NB4 (cell line): ENCODE data around the gene PRODH2.

ENCODE experiments used
- DNase-seq: peaks from one replicate; pipeline ENCODE4 v3.0.0; 2010; ENCODE audit warnings: low read depth
- H3K4me3 ChIP-seq: one replicate; pipeline ENCODE4 v1.5.1; 2011; ENCODE audit warnings: mild to moderate bottlenecking, low read depth, low read length, moderate library complexity
- MYC ChIP-seq: IDR thresholded peaks from 2 replicates; pipeline ENCODE4 v1.6.1; 2011; ENCODE audit warnings: low read depth, low read length
- POLR2A ChIP-seq: IDR thresholded peaks from 2 replicates; pipeline ENCODE4 v1.6.1; 2011; ENCODE audit warnings: mild to moderate bottlenecking; ENCODE audit not compliant: insufficient read length; ENCODE audit errors: extremely low read depth
- TF ChIP-seq, protein P1 (sequence below): IDR thresholded peaks from 2 replicates; pipeline ENCODE4 v1.6.1; 2011; ENCODE audit warnings: low read depth, low read length
- TF ChIP-seq, protein P2 (sequence below): IDR thresholded peaks from one replicate; pipeline ENCODE4 v1.5.1; 2012; ENCODE audit warnings: low read depth, low read length

The PRODH2 gene

DNA sequence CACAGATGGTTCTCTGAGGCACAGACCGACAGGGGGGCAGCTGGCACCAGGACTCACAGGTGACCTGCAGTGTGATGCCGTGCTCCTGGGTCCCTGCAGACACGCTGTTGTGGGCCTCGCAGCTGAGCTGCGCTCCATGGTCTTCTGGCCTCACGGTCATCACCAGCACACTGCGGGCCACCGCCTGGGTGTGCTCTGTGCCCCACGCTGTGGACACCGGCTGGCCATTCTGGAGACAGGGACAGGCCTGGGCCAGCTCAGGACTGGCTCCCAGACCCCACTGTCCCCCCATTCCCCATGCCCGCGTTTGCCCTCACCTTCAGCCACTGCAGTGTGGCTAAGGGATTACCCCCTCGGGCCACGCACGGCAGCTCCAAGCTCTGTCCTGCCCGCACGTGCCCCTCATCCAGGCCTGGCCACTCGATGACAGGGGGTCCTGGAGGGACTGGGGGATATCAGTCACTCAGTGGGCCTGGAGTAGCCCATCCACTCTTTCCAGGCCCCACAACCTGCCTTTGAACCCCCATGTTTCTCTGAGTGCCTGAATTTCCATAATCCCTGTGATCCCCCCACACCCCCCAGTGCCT is 36.4 kb upstream of the PRODH2 start:
- no peak overlapping the region for H3K4me3 ChIP-seq
- no peak for TF ChIP-seq MYC
- TF ChIP-seq, protein P1, sequence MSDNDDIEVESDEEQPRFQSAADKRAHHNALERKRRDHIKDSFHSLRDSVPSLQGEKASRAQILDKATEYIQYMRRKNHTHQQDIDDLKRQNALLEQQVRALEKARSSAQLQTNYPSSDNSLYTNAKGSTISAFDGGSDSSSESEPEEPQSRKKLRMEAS = no peak
- TF ChIP-seq, protein P2, sequence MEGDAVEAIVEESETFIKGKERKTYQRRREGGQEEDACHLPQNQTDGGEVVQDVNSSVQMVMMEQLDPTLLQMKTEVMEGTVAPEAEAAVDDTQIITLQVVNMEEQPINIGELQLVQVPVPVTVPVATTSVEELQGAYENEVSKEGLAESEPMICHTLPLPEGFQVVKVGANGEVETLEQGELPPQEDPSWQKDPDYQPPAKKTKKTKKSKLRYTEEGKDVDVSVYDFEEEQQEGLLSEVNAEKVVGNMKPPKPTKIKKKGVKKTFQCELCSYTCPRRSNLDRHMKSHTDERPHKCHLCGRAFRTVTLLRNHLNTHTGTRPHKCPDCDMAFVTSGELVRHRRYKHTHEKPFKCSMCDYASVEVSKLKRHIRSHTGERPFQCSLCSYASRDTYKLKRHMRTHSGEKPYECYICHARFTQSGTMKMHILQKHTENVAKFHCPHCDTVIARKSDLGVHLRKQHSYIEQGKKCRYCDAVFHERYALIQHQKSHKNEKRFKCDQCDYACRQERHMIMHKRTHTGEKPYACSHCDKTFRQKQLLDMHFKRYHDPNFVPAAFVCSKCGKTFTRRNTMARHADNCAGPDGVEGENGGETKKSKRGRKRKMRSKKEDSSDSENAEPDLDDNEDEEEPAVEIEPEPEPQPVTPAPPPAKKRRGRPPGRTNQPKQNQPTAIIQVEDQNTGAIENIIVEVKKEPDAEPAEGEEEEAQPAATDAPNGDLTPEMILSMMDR = no peak
- no peak for TF ChIP-seq POLR2A
- DNase-seq = no peak

DNA sequence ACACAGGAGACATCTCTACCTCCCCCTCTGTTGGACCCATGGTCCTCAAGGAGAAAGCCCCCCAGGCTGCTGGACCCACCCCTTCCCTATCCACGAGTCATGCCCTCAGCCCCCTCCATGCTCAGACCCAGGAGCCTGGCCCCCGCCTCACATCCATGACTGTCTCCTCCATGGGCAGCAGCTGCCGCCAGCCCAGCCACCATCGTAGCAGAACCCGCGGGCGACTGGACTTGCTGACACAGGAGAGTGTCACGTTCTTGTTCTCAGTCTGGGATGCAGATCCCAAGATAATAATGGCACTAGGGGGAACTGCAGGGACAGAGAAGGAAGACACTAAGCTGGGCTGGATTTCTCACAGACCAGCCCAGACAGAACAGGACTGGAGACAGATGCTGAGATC is 35.8 kb upstream of the PRODH2 start:
- DNase-seq = no peak
- TF ChIP-seq POLR2A = no peak
- TF ChIP-seq, protein P2 = no peak
- TF ChIP-seq, protein P1 = no peak
- TF ChIP-seq MYC = no peak

DNA sequence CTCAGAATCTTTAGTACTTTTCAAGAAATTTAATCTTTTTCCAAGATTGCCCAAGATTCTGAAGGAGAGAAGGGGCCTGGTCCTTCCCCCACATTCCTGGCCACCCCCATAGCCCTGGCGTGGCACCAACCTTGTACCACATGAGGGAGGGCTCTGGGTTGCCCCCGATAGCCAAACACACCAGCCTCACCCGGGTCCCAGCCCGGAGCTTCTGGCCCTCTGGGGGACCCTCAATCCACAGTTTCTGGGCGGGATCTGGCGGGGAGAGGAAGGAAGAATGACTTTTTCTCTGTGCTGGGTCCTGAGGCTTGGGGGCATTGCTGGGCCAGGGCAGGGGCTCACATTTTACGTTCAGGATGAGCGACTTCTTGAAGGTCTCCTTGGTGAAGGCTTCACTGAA is 35.3 kb upstream of the PRODH2 start:
- H3K4me3 ChIP-seq = no peak overlapping the region
- TF ChIP-seq, protein P1 = no peak
- TF ChIP-seq, protein P2 = no peak
- no peak for TF ChIP-seq MYC
- no peak for TF ChIP-seq POLR2A
- no peak for DNase-seq

More for the DNA sequence above, 35.8 kb upstream of the PRODH2 start:
- H3K4me3 ChIP-seq = no peak overlapping the region

DNA sequence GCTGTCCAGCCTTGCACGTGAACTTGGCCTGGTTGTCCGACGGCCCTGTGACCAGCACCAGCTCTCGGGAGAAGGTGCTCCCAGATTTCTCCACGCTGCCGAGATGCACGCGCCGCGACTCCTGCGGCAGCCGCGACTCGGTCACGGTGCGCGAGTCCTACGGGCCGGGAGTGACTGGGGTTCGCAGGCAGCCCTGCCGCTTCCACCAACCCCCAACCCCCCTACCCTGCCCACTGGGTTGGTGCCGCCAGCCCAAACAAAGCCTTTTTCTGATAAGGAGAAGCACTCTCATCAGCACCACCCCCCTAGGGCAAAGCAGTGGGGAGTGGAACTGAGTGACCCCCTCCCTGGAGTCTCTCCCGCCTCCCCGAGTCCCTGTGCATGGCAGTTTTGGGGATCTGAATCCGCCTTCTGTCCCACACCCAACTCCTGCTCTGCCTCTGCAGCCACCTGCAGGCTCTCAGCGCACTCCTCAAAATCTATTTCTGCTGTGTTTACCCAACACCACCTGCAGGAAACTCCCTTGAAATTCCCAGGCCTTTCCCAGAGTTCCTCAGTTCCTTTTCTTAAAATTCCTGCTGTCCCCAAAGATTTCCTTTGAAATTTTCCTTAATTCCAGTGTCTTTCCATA is 33.5 kb upstream of the PRODH2 start:
- DNase-seq = no peak

DNA sequence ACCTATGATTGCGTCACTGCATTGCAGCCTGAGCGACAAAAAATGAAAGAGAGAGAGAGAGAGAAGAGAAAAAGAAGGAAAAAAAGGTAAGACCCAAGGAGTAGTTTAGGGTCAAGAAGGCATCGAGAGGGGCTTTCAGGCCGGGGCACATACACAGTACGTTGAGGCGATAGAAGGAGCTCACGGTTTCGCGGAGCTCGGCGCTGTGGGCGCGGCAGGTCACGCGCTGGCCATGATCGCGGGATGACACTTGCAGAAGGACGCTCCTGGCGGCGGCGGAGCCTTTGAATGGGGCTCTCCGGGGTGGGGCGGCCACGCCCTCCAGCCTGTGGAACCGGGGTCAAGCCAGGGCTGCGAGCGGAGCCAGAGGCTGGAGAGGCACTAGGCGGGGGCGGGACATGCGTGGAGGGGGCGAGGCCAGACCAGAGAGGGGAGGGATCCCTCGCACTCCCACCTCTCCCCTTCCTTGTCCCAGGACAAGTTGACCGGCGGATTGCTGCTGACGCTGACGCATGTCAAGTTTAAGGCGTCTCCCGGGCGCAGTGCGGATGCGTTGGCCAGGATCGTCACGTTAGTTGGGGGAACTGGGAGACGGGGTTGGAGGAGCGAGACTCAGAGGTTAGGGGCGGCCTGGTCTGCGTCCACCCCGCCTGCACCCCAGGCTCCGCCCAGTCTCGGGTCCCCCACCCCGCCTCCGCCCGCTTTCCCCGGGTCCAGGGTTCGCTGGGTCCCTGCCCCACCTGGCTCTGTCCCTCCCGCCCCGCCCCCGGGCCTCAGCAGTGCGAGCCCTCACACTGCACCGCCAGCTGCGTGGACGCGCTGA is 32.8 kb upstream of the PRODH2 start:
- TF ChIP-seq, protein P1 = no peak
- no peak for TF ChIP-seq POLR2A
- TF ChIP-seq MYC = no peak
- TF ChIP-seq, protein P2 = no peak
- no peak overlapping the region for H3K4me3 ChIP-seq
- no peak for DNase-seq

More for the DNA sequence above, 33.5 kb upstream of the PRODH2 start:
- H3K4me3 ChIP-seq = no peak overlapping the region
- TF ChIP-seq, protein P1 = no peak
- TF ChIP-seq POLR2A (no peak), MYC (no peak)
- TF ChIP-seq, protein P2 = no peak
